Smooth muscle cell (in vitro differentiated cells): ENCODE measurements around the gene YY1. TPM values are rescaled to one million over a fixed set of nuclear protein-coding genes. Genes with fewer than 3 reads are reported as not detected.

Source experiments
- DNase-seq: peaks from one replicate; lab custom pipeline; 2025; ENCODE audit not compliant: unreplicated experiment; lab: John Stamatoyannopoulos, UW
- H2AFZ ChIP-seq: fragments of 200-600 bp; sonication (generic); 2 replicates; pipeline ENCODE4 v1.6.0; 2016; ENCODE audit warnings: antibody characterized with exemption, low read depth, mild to moderate bottlenecking
- H3F3A ChIP-seq: fragments of 200-600 bp; sonication (generic); 2 replicates; pipeline ENCODE4 v1.6.0; 2017; ENCODE audit warnings: antibody characterized with exemption, low read depth
- H3K27ac ChIP-seq: fragments of 200-600 bp; sonication (generic); 2 replicates; pipeline ENCODE4 v1.5.1; 2016; ENCODE audit warnings: low read depth, mild to moderate bottlenecking
- H3K27me3 ChIP-seq: fragments of 200-600 bp; sonication (generic); 2 replicates; pipeline ENCODE4 v1.6.1; 2016; ENCODE audit warnings: low read depth, mild to moderate bottlenecking
- H3K36me3 ChIP-seq: fragments of 200-600 bp; sonication (generic); 2 replicates; pipeline ENCODE4 v1.5.1; 2016; ENCODE audit warnings: low read depth
- H3K4me1 ChIP-seq: fragments of 200-600 bp; sonication (generic); 2 replicates; pipeline ENCODE4 v1.5.1; 2016; ENCODE audit warnings: low read depth
- H3K4me2 ChIP-seq: fragments of 200-600 bp; sonication (generic); 2 replicates; pipeline ENCODE4 v1.6.0; 2016; ENCODE audit warnings: mild to moderate bottlenecking
- H3K4me3 ChIP-seq: fragments of 200-600 bp; sonication (generic); 2 replicates; pipeline ENCODE4 v1.5.1; 2016; ENCODE audit warnings: mild to moderate bottlenecking
- H3K79me2 ChIP-seq: fragments of 200-600 bp; sonication (generic); 2 replicates; pipeline ENCODE4 v1.6.0; 2016; ENCODE audit warnings: low read depth, mild to moderate bottlenecking
- H3K9ac ChIP-seq: fragments of 200-600 bp; sonication (generic); 2 replicates; pipeline ENCODE4 v1.6.0; 2016; ENCODE audit warnings: low read depth
- H3K9me3 ChIP-seq: fragments of 200-600 bp; sonication (generic); replicated peaks from 2 replicates; pipeline ENCODE4 v1.5.1; 2016; ENCODE audit warnings: low read depth
- H4K20me1 ChIP-seq: fragments of 200-600 bp; sonication (generic); 2 replicates; pipeline ENCODE4 v1.6.0; 2016; ENCODE audit warnings: low read depth
- WGBS: methylation state at CpG from one replicate; pipeline ENCODE4 v1.1.7; 2016; ENCODE audit warnings: low lambda C conversion rate; 5-methylcytosine and 5-hydroxymethylcytosine counted together
- polyA plus RNA-seq: library from polyadenylated mRNA; unstranded; fragments of >200 nt; fragmentation: Nextera tagmentation; extraction: Ambion mirVana; gene quantifications from 2 replicates; pipeline ENCODE4 v1.2.1, GENCODE V29; 2016
- total RNA-seq: library from RNA; depleted of rRNA; stranded (reverse); fragments of >200 nt; gene quantifications from 2 replicates; pipeline ENCODE4 v1.2.3, GENCODE V29; 2014
- TF ChIP-seq, protein P1 (sequence below): fragments of 200-600 bp; sonication (generic); IDR thresholded peaks from 2 replicates; pipeline ENCODE4 v1.5.1; 2017; ENCODE audit warnings: borderline replicate concordance, mild to moderate bottlenecking, antibody characterized with exemption; ENCODE audit not compliant: insufficient read depth, poor library complexity, severe bottlenecking

The YY1 gene
- total and polyA plus RNA-seq, 2 experiments from 2014 or later: 28.2 to 48.7 TPM

DNA sequence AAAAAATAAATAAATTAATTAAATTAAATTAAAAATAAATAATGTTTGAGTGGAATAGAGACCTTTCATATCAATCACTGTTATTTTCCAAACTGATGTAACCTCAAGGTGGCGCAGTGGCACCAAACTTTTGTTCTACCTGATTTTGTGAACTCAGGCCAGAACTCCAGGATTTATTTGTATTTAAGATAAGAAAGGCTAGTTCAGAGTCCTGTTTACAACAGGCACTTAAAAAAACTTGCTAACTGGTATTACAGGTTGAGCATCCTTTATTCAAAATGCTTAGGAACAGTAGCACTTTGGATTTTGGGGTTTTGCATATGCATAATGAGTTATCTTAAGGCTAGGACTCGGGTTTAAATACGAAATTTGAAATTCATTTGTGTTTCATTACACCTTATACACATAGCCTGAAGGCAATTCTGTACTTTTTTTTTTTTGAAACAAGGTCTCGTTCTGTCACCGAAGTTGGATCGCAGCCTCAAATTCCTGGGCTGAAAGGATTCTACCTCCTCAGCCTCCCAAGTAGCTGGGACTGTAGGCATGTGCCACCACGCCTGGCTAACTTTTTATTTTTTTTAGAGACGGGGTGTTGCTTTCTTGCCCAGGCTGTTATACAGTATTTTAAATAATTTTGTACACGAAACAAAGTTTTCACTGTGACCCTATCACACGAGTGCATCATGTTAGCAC lies 32.4 kb downstream of the YY1 start:
- no peak overlapping the region for H2AFZ ChIP-seq
- no peak overlapping the region for H3K4me2 ChIP-seq
- H3K36me3 ChIP-seq: no peaks in the 10 kb centered on the region
- H3F3A ChIP-seq: peaks cover 6% of the 10 kb centered on the region
- WGBS: 93% methylated on average over 10 of the region's 10 CpGs
- no peaks in the 10 kb centered on the region for H3K4me1 ChIP-seq
- H3K27ac ChIP-seq: no peak overlapping the region
- no peaks in the 10 kb centered on the region for H3K27me3 ChIP-seq
- no peak overlapping the region for H3K9ac ChIP-seq
- peaks cover 95% of the 10 kb centered on the region for H3K79me2 ChIP-seq
- TF ChIP-seq, protein P1, sequence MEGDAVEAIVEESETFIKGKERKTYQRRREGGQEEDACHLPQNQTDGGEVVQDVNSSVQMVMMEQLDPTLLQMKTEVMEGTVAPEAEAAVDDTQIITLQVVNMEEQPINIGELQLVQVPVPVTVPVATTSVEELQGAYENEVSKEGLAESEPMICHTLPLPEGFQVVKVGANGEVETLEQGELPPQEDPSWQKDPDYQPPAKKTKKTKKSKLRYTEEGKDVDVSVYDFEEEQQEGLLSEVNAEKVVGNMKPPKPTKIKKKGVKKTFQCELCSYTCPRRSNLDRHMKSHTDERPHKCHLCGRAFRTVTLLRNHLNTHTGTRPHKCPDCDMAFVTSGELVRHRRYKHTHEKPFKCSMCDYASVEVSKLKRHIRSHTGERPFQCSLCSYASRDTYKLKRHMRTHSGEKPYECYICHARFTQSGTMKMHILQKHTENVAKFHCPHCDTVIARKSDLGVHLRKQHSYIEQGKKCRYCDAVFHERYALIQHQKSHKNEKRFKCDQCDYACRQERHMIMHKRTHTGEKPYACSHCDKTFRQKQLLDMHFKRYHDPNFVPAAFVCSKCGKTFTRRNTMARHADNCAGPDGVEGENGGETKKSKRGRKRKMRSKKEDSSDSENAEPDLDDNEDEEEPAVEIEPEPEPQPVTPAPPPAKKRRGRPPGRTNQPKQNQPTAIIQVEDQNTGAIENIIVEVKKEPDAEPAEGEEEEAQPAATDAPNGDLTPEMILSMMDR: peak; percentile 31
- peaks cover 98% of the 10 kb centered on the region for H4K20me1 ChIP-seq
- H3K9me3 ChIP-seq: no peaks in the 10 kb centered on the region
- no peak for DNase-seq
- H3K4me3 ChIP-seq: no peak overlapping the region

DNA sequence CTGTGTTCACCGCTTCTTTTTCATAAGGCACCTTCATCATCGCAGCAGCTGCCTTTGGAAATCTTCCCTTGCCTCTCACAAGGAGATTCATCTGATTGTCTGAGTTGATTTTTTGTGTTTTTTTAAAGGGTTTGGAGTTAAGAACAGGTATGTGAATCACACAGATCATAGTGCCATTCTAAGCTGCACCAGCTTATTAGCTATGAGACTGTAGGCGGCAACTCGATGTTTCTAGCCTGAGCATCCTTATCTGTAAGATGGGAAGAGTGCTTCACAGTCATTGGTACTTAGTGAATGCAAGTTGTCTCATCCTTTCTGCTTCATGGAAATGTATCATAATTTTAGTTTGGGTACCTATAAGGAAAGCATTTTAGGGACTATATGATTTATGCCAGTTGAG lies 35.3 kb downstream of the YY1 start:
- H3K9me3 ChIP-seq: no peaks in the 10 kb centered on the region
- no peak overlapping the region for H3K4me2 ChIP-seq
- no peaks in the 10 kb centered on the region for H3K36me3 ChIP-seq
- no peak overlapping the region for H3K4me3 ChIP-seq
- WGBS: 91% methylated on average over 4 of the region's 4 CpGs
- H3F3A ChIP-seq: peaks cover 4% of the 10 kb centered on the region
- peaks cover 98% of the 10 kb centered on the region for H4K20me1 ChIP-seq
- no peaks in the 10 kb centered on the region for H3K27me3 ChIP-seq
- TF ChIP-seq, protein P1: no peak
- H2AFZ ChIP-seq: no peak overlapping the region
- DNase-seq: no peak
- H3K4me1 ChIP-seq: peaks cover 7% of the 10 kb centered on the region
- H3K9ac ChIP-seq: no peak overlapping the region
- no peak overlapping the region for H3K27ac ChIP-seq
- H3K79me2 ChIP-seq: peaks cover 93% of the 10 kb centered on the region

DNA sequence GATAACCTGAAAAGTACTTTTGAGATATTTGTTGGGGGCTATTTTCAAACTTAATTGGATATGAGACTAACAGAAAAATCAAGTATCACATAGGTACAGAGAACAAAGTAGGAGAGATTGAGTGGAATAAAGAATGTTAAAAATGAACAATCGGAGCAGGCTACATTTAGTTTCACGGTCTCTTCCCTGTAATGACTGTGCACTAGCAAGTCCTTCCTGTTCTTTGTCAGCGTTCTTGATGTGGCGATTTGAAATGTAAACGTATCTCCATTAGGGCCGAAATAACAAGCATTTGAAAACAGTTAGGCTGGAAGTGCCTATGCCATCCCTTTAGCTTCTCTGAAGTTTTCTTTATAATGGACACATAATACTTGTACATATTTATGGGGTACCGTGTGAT lies 36.3 kb downstream of the YY1 start:
- H3K36me3 ChIP-seq: no peaks in the 10 kb centered on the region

More for the DNA sequence above, 36.3 kb downstream of the YY1 start:
- Histone ChIP-seq H3K9ac (no peak overlapping the region), H3K4me3 (no peak overlapping the region), H3K27ac (no peak overlapping the region), H3K4me1 (peaks cover 8% of the 10 kb centered on the region), H3K27me3 (no peaks in the 10 kb centered on the region), H4K20me1 (peaks cover 98% of the 10 kb centered on the region), H3K4me2 (no peak overlapping the region), H3K9me3 (no peaks in the 10 kb centered on the region), H2AFZ (no peak overlapping the region), H3K79me2 (peaks cover 94% of the 10 kb centered on the region), H3F3A (peaks cover 4% of the 10 kb centered on the region)
- DNase-seq: no peak
- 77% methylated on average over 7 of the region's 7 CpGs for WGBS
- TF ChIP-seq, protein P1: no peak
